ENCODE data around the gene ASPM. TPM values are rescaled to one million over a fixed set of nuclear protein-coding genes. Genes with fewer than 3 reads are reported as not detected.
A peak's percentile ranks its signal among the peaks of the same experiment; 100 is the strongest.

Gene ASPM
- total and polyA plus RNA-seq, 9 of the 15 experiments (the other 6 are each of a cell fraction or from before 2014, with no cell fraction given): 22.7 to 84.4 (median 46.4) TPM

GRCh38 chr1:197146101-197147095 lies at the start of gene ASPM (continued):
- TF ChIP-seq PML (IDR thresholded peaks at IDR 0.05; ENCODE audit: low read length) (peak; percentile 54; the same call in 1 of the 2 replicates), HDAC8 (tag; IDR thresholded peaks at IDR 0.05) (no peak), STAT5A (IDR thresholded peaks at IDR 0.05; ENCODE audit: borderline replicate concordance, low read length) (peak; percentile 5; the same call in 1 of the 2 replicates), KDM1A (IDR thresholded peaks at IDR 0.05) (0 out of 4 replicates have a peak, but pooled peaks of 1 of the 2 experiments have one; percentile 24), ZC3H8 (IDR thresholded peaks at IDR 0.05) (no peak), BHLHE40 (IDR thresholded peaks at IDR 0.05; ENCODE audit: low read length) (no peak), POLR2G (IDR thresholded peaks at IDR 0.05; ENCODE audit: low read depth, low read length) (peak; percentile 89), UBTF (IDR thresholded peaks at IDR 0.05; ENCODE audit: borderline replicate concordance in 1 of 2, low read depth in 2 of 2, low read length in 2 of 2) (peak; percentile 83 to 89; a peak in 3 of 4 replicates), E2F4 (CRISPR knock-in tag; IDR thresholded peaks at IDR 0.05; ENCODE audit: low read depth) (peak; percentile 99), NEUROD1 (IDR thresholded peaks at IDR 0.05; ENCODE audit: borderline replicate concordance, low read depth, low read length, partially characterized antibody) (peak; percentile 90), NR4A1 (CRISPR knock-in tag; IDR thresholded peaks at IDR 0.05) (no peak), NR4A1 (tag; IDR thresholded peaks at IDR 0.05) (0 out of 2 replicates have a peak, but pooled peaks have one; percentile 22), CREM (IDR thresholded peaks at IDR 0.05; ENCODE audit: low read depth) (peak; percentile 70), GABPA (tag; conservative IDR thresholded peaks at IDR 0.05; ENCODE audit: low read depth) (peak; percentile 46; the same call in 1 of the 2 replicates), RBM34 (IDR thresholded peaks at IDR 0.05; ENCODE audit: borderline replicate concordance, insufficient read depth, low read length) (no peak), PBX2 (CRISPR knock-in tag; IDR thresholded peaks at IDR 0.05; ENCODE audit: low read depth) (no peak), PBX2 (tag; conservative IDR thresholded peaks at IDR 0.05; ENCODE audit: low read depth) (peak; percentile 96), BRD9 (IDR thresholded peaks at IDR 0.05; ENCODE audit: low read depth, partially characterized antibody) (peak; percentile 62), TFE3 (CRISPR knock-in tag; IDR thresholded peaks at IDR 0.05) (peak; percentile 56)
